MM.1S (cell line): ENCODE data around the gene PAPLN.

Experiments
- DNase-seq: peaks from one replicate; pipeline ENCODE4 v3.0.0-alpha.2; 2015
- H2AFZ ChIP-seq: fragments of 300-600 bp; sonication (generic); 2 replicates; pipeline ENCODE4 v1.6.0; 2016; ENCODE audit warnings: antibody characterized with exemption, low read length
- H3F3A ChIP-seq: fragments of 300-600 bp; sonication (generic); 2 replicates; pipeline ENCODE4 v1.6.1; 2016; ENCODE audit warnings: mild to moderate bottlenecking, antibody characterized with exemption, low read length, moderate library complexity, mixed read lengths; ENCODE audit not compliant: insufficient read depth
- H3K27ac ChIP-seq: fragments of 300-600 bp; sonication (generic); 2 replicates; pipeline ENCODE4 v1.5.1; 2016; ENCODE audit warnings: mild to moderate bottlenecking, low read length
- H3K27me3 ChIP-seq: fragments of 300-600 bp; sonication (generic); replicated peaks from 2 replicates; pipeline ENCODE4 v1.6.0; 2016; ENCODE audit warnings: low read length; ENCODE audit not compliant: insufficient read depth
- H3K36me3 ChIP-seq: fragments of 300-600 bp; sonication (generic); replicated peaks from 2 replicates; pipeline ENCODE4 v1.6.1; 2016; ENCODE audit warnings: mild to moderate bottlenecking, low read length, mixed read lengths; ENCODE audit not compliant: insufficient read depth
- H3K4me1 ChIP-seq: fragments of 300-600 bp; sonication (generic); 2 replicates; pipeline ENCODE4 v1.6.1; 2016; ENCODE audit warnings: low read length, mixed read lengths
- H3K4me2 ChIP-seq: fragments of 300-600 bp; sonication (generic); 2 replicates; pipeline ENCODE4 v1.6.0; 2016; ENCODE audit warnings: low read depth, low read length
- H3K4me3 ChIP-seq: fragments of 300-600 bp; sonication (generic); 2 replicates; pipeline ENCODE4 v1.5.1; 2016; ENCODE audit warnings: low read length, mixed read lengths
- H3K79me2 ChIP-seq: fragments of 300-600 bp; sonication (generic); 2 replicates; pipeline ENCODE4 v1.6.1; 2016; ENCODE audit warnings: mixed run types, low read length, mixed read lengths
- H3K9ac ChIP-seq: fragments of 300-600 bp; sonication (generic); 2 replicates; pipeline ENCODE4 v1.6.1; 2016; ENCODE audit warnings: low read length, mixed read lengths
- H3K9me2 ChIP-seq: fragments of 300-600 bp; sonication (generic); replicated peaks from 2 replicates; pipeline ENCODE4 v1.6.1; 2016; ENCODE audit warnings: mild to moderate bottlenecking, low read length, mixed read lengths; ENCODE audit not compliant: insufficient read depth
- H3K9me3 ChIP-seq: fragments of 300-600 bp; sonication (generic); replicated peaks from 2 replicates; pipeline ENCODE4 v1.6.1; 2016; ENCODE audit warnings: mild to moderate bottlenecking, low read length, mixed read lengths; ENCODE audit not compliant: insufficient read depth
- H4K20me1 ChIP-seq: fragments of 300-600 bp; sonication (generic); 2 replicates; pipeline ENCODE4 v1.6.1; 2016; ENCODE audit warnings: mild to moderate bottlenecking, low read length, moderate library complexity, mixed read lengths; ENCODE audit not compliant: insufficient read depth
- CTCF ChIP-seq: fragments of 300-600 bp; sonication (generic); IDR thresholded peaks from 2 replicates; pipeline ENCODE4 v1.5.1; 2016; ENCODE audit warnings: antibody characterized with exemption, low read length, mixed read lengths
- EZH2 ChIP-seq: fragments of 300-600 bp; sonication (generic); optimal IDR thresholded peaks from 2 replicates; pipeline ENCODE3; 2017; ENCODE audit warnings: low read depth, mild to moderate bottlenecking, antibody characterized with exemption, low read length, mixed read lengths
- EZH2phosphoT487 ChIP-seq: fragments of 300-600 bp; sonication (generic); IDR thresholded peaks from 2 replicates; pipeline ENCODE4 v1.6.1; 2018; ENCODE audit warnings: antibody characterized with exemption, low read length

PAPLN gene

GRCh38 chr14:73235531-73236155 lies 1.7 kb upstream of the PAPLN start:
- TF ChIP-seq EZH2, result no peak
- no peak for TF ChIP-seq CTCF
- no peak for TF ChIP-seq EZH2phosphoT487
- no peaks in the 10 kb centered on the region for H3K4me1 ChIP-seq
- H4K20me1 ChIP-seq, result no peaks in the 10 kb centered on the region
- no peaks in the 10 kb centered on the region for H3K9me3 ChIP-seq
- H3K27me3 ChIP-seq, result peaks cover 11% of the 10 kb centered on the region
- no peak overlapping the region for H2AFZ ChIP-seq
- H3K9me2 ChIP-seq, result no peaks in the 10 kb centered on the region
- no peak overlapping the region for H3K4me2 ChIP-seq
- DNase-seq, result no peak
- H3K36me3 ChIP-seq, result no peaks in the 10 kb centered on the region
- H3K27ac ChIP-seq, result no peak overlapping the region
- no peaks in the 10 kb centered on the region for H3K79me2 ChIP-seq
- H3F3A ChIP-seq, result no peaks in the 10 kb centered on the region
- H3K9ac ChIP-seq, result no peak overlapping the region
- H3K4me3 ChIP-seq, result no peak overlapping the region

GRCh38 chr14:73236157-73236556 lies 1.1 kb upstream of the PAPLN start:
- H3K36me3 ChIP-seq, result no peaks in the 10 kb centered on the region
- DNase-seq, result no peak
- H3K27me3 ChIP-seq, result peaks cover 11% of the 10 kb centered on the region
- H3K9me2 ChIP-seq, result no peaks in the 10 kb centered on the region
- no peaks in the 10 kb centered on the region for H3K4me1 ChIP-seq
- H4K20me1 ChIP-seq, result no peaks in the 10 kb centered on the region
- no peak overlapping the region for H3K4me3 ChIP-seq
- H3K79me2 ChIP-seq, result no peaks in the 10 kb centered on the region
- H3K9ac ChIP-seq, result no peak overlapping the region
- no peaks in the 10 kb centered on the region for H3F3A ChIP-seq
- no peaks in the 10 kb centered on the region for H3K9me3 ChIP-seq
- H3K27ac ChIP-seq, result no peak overlapping the region
- no peak overlapping the region for H3K4me2 ChIP-seq
- H2AFZ ChIP-seq, result no peak overlapping the region
- TF ChIP-seq CTCF (no peak), EZH2 (no peak), EZH2phosphoT487 (no peak)

GRCh38 chr14:73236752-73237218 lies 521 bp upstream of the PAPLN start:
- Histone ChIP-seq H3K9ac (no peak overlapping the region), H2AFZ (no peak overlapping the region), H3K27me3 (peaks cover 11% of the 10 kb centered on the region), H3K36me3 (no peaks in the 10 kb centered on the region), H3K4me1 (no peaks in the 10 kb centered on the region), H3K9me3 (no peaks in the 10 kb centered on the region), H3F3A (no peaks in the 10 kb centered on the region), H3K4me3 (no peak overlapping the region), H4K20me1 (no peaks in the 10 kb centered on the region), H3K27ac (no peak overlapping the region), H3K9me2 (no peaks in the 10 kb centered on the region), H3K79me2 (no peaks in the 10 kb centered on the region), H3K4me2 (no peak overlapping the region)
- TF ChIP-seq EZH2, result no peak
- no peak for TF ChIP-seq CTCF
- no peak for TF ChIP-seq EZH2phosphoT487
- no peak for DNase-seq
